GM19043 (cell line): ENCODE results near the gene CCDC74A.
"Not testable (repeated sequence)": the region's sequence is repeated elsewhere in the genome, so short reads cannot be mapped to it uniquely, and the experiment has no call there.

ENCODE experiments used
- ATAC-seq: cut with Tn5 transposase; IDR thresholded peaks from one replicate; pipeline ENCODE4 v1.9.1; 2021; ENCODE audit warnings: low read depth; ENCODE audit not compliant: unreplicated experiment

The CCDC74A gene

DNA sequence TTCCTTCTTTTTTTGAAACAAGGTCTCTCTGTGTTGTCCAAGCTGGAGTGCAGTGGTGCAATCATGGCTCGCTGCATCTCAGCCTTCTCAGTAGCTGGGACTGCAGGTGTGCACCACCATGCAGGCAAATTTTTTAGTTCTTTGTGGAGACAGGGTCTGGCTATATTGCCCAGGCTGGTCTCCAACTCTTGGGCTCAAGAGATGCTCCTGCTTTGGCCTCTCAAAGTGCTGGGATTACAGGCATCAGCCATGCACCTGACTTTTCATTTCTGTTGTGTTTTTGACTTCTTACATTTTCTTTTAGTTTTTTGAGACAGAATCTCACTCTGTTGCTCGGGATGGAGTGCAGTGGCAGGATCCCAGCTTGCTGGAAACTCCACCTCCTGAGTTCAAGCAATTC, 2.4 kb upstream of the CCDC74A start:
- not testable (repeated sequence) for ATAC-seq

DNA sequence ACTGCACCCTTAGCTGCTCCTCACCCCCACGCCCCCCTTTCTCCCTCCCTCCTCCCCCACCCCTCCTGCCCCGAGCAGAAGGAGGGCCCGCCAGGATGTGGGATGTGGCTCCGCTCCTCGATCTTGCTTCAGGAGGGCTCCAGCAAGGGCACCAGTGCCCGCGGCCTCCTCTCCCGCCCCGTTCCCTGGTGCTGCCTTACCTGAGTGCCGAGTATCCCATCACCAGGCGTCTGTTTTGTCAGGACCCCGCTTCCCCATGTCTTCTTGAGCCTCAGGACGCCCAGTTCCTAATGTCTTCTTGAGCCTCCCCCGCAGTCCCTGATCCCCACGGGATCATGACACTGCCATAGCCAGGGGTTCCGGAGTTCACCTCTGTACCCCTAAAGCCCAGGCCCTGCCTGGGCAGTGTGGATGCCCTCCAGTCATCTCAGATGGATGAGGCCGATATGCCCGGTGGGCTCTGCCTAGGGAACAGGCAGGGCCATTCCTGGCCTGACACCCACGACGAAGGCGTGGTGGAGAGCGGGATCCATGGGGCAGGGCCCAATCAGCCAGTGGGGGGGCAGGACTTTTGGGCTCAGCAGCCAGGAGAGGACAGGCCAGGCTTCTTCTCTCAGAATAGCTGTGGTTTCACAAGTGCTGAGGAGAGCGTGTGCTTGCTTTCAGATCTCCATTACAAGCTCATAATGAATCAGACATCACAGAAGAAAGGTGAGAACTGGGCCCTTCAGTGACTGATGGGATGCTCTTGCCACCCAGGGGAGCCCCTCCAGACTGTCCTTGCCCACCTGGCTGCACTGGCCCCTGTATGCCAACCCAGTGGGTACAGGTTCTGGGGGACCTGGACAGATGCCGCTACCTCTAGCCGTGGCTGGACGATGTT, 1.5 kb downstream of the CCDC74A start:
- ATAC-seq = peak; percentile 66

DNA sequence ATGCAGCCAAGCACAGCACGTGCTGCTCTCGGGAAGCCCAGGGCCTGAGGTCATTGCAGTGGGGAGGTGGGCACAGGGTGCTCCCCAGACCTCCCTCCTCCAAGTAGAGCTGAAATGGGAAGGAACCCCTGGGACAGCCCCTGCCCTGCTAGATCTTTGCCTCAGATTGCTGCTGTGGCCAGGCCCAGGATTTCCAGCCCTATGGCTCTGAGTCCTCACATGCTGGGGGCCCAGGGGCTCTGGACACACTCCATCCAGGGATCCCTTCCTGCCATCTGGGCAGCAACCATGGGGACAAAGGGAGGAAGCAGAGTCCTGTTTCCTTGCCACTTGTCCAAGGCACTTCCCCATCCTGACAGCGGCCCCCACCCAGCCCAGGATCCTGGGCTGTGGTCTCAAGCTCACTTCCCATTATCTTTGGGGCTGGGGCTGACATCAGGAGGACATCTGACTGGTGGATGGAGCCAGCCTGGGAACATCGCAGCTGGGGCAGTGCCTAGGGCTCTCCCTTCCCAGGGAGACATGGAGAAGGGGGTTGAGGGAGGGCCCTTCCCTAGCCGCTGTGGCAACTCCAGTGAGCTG, 2.3 kb downstream of the CCDC74A start:
- ATAC-seq = not testable (repeated sequence)

DNA sequence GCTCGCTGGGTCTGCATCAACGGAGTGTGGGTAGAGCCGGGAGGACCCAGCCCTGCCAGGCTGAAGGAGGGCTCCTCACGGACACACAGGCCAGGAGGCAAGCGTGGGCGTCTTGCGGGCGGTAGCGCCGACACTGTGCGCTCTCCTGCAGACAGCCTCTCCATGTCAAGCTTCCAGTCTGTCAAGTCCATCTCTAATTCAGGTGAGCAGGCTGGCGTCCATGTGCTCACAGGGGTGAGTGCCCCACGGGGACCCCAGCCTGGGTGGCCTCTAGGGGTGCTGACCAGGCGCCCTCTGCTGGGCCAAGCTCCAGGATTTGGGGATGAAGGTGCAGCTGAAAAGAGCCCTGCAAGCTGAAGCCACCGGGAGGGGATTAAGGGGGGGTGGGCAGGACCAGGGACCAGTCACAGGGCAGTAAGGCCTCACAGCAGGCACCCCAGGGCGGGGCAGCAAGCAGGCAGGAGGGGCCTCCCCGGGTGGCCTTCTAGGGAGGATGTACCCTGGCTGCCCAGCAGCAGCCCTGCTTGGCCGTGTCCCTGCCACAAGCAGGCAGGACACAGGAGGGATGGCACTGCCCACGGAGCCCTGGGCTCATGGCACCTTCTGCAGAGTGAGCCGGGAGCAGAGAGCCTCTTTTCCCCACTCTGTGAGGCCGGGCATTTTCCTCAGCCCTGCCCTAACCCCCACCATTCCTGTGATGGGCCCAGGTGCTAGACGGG, 3.1 kb downstream of the CCDC74A start:
- not testable (repeated sequence) for ATAC-seq

GRCh38 chr2:131531547-131532185, 4.0 kb downstream of the CCDC74A start:
- ATAC-seq = not testable (repeated sequence)

DNA sequence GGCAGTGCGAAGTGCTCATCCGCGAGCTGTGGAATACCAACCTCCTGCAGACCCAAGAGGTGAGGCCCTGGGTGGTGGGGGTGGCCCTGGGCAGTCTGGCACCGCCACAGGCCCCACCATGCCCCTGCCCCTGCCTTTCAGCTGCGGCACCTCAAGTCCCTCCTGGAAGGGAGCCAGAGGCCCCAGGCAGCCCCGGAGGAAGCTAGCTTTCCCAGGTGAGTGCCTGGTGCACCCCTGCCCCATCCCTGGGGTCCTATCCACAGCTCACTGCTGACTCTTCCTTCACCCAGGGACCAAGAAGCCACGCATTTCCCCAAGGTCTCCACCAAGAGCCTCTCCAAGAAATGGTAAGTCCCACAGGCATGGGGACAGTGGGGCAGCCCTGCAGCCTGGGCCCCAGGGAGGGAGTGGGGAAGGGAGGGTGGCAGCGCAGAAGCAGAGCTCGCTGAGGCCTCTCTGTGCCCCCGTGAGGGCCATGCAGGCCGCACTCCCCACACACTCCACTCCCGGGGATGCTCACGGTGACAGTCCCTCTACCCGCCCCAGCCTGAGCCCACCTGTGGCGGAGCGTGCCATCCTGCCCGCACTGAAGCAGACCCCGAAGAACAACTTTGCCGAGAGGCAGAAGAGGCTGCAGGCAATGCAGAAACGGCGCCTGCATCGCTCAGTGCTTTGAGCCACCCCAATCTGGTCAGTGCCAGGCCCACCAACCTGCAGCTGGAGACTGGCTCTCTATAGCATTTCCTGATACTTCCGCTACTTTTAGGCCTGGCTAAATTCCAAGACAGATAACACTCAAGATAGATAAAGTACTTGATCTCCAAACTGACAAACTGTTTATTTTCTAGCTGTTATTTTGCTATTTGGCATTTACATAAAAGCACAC, 5.3 kb downstream of the CCDC74A start:
- not testable (repeated sequence) for ATAC-seq

DNA sequence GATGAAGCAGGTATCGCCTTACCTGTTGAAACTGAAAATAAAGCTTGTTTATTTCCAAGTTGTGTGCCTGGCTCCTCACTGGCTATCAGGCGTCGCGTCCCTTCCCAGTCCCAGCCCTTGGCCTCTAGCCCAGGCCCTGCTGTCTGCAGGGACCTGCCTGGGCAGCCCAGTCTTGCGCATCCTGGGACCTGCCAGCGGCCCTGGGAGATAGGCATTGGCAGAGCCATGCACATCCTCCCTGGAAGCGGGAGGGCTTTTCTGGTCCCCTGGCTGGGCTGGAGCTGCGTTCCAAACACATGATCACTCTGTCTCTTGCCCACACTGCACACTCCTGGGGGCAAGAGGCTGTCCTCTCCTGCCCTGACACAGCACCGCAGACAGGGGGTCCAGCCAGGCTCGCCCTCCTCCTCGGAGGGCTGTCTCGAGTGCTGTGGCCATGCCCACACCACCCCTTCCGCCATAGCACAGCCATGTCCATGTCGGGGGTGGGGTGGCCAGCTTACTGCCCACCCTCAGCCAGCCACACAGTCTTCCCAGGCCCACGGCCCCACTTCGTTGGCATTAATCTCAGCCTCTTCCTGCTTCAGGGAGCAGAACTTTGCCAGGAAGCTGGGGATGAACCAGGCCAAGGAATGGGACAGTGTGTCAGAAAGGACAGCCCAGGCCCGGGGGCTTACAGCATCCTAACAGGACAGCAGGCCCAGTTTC, 6.1 kb downstream of the CCDC74A start:
- not testable (repeated sequence) for ATAC-seq

DNA sequence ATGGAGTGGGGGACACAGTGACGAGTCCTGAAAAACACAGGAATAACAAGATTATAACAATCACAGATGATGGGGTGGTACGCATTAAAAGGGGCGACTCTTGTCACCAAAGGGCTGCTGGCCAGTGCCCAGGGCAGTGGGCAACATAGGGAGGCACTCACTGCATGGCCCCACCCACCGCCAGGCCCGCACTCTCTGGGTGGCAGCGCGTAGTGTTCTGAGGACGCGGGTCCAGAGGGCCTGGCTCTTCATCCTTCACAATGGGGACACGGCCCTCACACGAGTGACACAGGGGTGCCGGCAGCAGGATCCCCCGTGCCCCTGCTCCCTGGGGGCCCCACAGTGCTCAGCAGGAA, 6.6 kb downstream of the CCDC74A start:
- ATAC-seq = not testable (repeated sequence)

DNA sequence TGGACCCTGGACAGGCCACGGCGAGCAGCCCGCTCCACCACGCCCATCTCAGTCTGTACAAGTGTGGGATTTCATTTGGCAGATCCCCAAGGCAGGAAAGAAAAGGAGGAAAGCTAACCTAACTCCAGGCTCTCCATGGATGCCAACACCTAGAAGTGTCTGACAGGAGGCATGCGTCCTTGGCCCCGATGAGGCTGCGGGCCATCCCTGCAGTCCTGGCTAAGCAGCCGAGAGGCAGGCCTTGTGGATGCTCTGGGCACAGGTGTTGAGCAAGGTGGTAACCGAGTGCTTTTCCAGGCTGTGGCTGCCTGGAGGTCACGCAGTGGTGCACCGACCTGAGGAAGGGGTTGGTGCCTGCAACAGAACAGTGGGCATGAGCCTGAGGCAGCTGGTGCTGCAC, 7.3 kb downstream of the CCDC74A start:
- ATAC-seq = not testable (repeated sequence)

GRCh38 chr2:131535526-131535925, 7.8 kb downstream of the CCDC74A start:
- ATAC-seq = no peak

GRCh38 chr2:131535951-131536826, 8.5 kb downstream of the CCDC74A start:
- ATAC-seq = not testable (repeated sequence)

DNA sequence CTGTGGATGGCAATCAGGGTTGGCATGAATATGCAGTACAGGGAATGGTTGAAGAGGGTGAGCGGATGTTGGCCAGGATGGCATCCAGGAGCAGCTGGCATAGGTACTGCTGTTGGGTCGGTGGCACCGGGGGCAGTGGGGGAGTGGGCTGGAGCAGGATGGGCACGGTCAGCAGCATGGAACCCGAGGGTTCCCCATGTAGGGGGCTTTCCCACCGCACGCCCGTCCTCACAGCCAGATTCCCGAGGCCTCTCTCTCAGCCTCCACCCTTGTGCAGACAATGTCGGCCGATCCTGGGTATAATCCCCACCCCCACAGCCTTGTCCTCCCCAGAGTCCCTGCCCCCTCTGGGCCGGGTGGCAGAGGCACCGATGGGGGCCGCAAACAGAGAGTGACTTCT, 9.2 kb downstream of the CCDC74A start:
- ATAC-seq = not testable (repeated sequence)

DNA sequence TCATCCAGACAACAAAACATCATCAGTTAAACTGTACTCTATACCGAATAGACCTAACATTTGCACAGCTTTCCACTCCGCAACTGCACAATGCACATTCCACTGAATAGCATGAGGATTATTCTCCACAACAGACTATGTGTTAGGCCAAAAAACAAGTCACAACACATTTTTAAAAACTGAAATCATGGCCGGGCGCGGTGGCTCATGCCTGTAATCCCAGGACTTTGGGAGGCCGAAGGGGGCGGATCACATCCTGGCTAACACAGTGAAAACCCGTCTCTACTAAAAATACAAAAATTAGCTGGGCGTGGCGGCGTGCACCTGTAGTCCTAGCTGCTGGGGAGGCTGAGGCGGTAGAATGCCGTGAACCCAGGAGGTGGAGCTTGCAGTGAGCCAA, 11.2 kb downstream of the CCDC74A start:
- not testable (repeated sequence) for ATAC-seq

DNA sequence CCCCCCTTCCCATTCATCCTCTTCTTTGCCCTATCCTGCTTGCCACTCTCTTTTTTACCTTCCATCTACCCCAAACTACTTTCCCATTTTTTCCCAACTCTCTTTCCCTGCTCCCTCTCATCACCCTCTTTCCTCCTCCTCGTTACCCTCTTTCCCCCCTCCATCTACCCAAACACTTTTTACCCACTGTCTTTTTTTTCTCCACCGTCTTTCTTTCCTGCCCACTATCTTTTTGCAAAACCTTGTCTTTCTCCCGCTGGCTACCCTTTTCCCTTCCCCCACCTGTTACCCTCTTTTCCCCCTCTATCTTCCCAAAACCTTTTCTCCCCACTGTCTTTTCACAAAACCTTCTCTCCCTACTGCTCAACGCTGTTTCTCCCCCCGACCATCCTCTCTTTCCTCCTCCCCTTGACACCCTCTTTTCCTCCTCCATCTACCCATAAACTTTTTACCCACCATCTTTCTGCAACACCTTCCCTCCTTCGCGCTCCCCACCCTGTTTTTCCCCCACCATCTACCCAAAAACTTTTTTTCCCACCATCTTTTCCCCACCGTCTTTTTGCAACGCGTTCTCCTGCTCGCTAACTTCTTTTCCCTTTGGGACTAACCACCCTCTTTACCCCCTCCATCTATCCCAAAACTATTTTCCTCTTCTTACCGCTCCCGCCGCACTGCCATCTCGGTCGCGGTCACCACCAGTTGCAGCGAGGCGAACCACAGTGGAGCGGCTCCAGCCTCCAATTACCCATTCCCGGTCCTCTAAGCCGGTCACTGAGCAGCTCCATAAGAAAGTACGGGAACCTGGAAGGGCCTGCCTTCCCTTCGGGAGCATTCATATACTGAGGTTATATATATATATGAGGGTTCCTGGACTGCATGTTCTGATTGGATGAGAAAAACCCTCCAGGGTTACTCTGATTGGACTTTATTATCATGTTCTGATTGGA, 15.0 kb downstream of the CCDC74A start:
- no peak for ATAC-seq

GRCh38 chr2:131543385-131543891, 15.8 kb downstream of the CCDC74A start:
- no peak for ATAC-seq

GRCh38 chr2:131544006-131544812, 16.5 kb downstream of the CCDC74A start:
- not testable (repeated sequence) for ATAC-seq
